ENCODE measurements around the gene PLXNB2. TPM values are rescaled to one million over a fixed set of nuclear protein-coding genes. Genes with fewer than 3 reads are reported as not detected.

The PLXNB2 gene
- polyA plus RNA-seq, 1 of the 3 experiments (the other 2 are of a cell fraction): 108 TPM

- peak; percentile 17 for DNase-seq
- TF ChIP-seq FOSL2 (IDR thresholded peaks at IDR 0.05; ENCODE audit: borderline replicate concordance, low read depth) (no peak), RAD21 (IDR thresholded peaks at IDR 0.05; ENCODE audit: low read length) (no peak), JUND (IDR thresholded peaks at IDR 0.05) (no peak), MAX (IDR thresholded peaks at IDR 0.05; ENCODE audit: low read depth) (no peak), SIN3A (IDR thresholded peaks at IDR 0.05; ENCODE audit: borderline replicate concordance, low read depth, low read length) (no peak), NRF1 (IDR thresholded peaks at IDR 0.05; ENCODE audit: low read depth, low read length) (no peak), GATA2 (CRISPR knock-in tag; IDR thresholded peaks at IDR 0.05) (no peak), REST (IDR thresholded peaks at IDR 0.05; ENCODE audit: low read depth, low read length) (no peak), USF1 (IDR thresholded peaks at IDR 0.05; ENCODE audit: borderline replicate concordance, low read depth) (no peak), RCOR1 (IDR thresholded peaks at IDR 0.05; ENCODE audit: low read length) (no peak), TEAD4 (IDR thresholded peaks at IDR 0.05; ENCODE audit: borderline replicate concordance, insufficient read depth) (no peak), ZBTB33 (IDR thresholded peaks at IDR 0.05; ENCODE audit: borderline replicate concordance, low read depth) (no peak), RXRA (IDR thresholded peaks at IDR 0.05; ENCODE audit: borderline replicate concordance, low read depth) (no peak), USF2 (IDR thresholded peaks at IDR 0.05; ENCODE audit: borderline replicate concordance, low read depth, low read length) (no peak)
- no peak overlapping the region for H3K4me2 ChIP-seq
- no peaks in the 10 kb centered on the region for H3K79me2 ChIP-seq (ENCODE audit: insufficient read depth)
- H3K27ac ChIP-seq (ENCODE audit: low read depth in 2 of 2, low read length in 1 of 2): no peak overlapping the region
- H3K27me3 ChIP-seq (ENCODE audit: insufficient read depth): no peaks in the 10 kb centered on the region
- H3K36me3 ChIP-seq (replicated peaks in 1 of 2; ENCODE audit: control insufficient read depth in 1 of 2, insufficient read depth in 2 of 2, low read length in 1 of 2): no peaks in the 10 kb centered on the region
- H3K4me1 ChIP-seq (ENCODE audit: control insufficient read depth in 1 of 2, insufficient read depth in 2 of 2, low read depth in 1 of 2, low read length in 1 of 2): no peaks in the 10 kb centered on the region
- WGBS (ENCODE audit: low lambda C conversion rate): 84% methylated on average over 12 of the region's 21 CpGs
- no peaks in the 10 kb centered on the region for H3K9me2 ChIP-seq
- no peaks in the 10 kb centered on the region for H3F3A ChIP-seq (replicated peaks; ENCODE audit: insufficient read depth)
- no peaks in the 10 kb centered on the region for H3K9me3 ChIP-seq
- CTCF ChIA-PET: interaction anchor here (0.6 to 2.0 kb wide), 2 partner anchors 42 to 54 kb away, joined by 5 to 6 read pairs; no protein-coding TSS in a partner anchor
- H2AFZ ChIP-seq (ENCODE audit: low read depth): no peak overlapping the region
- no peaks in the 10 kb centered on the region for H4K20me1 ChIP-seq (ENCODE audit: insufficient read depth)
- POLR2A ChIA-PET: no interaction called here
- no peak overlapping the region for H3K4me3 ChIP-seq (ENCODE audit: low read depth in 2 of 2, low read length in 1 of 2)
- no peak overlapping the region for H3K9ac ChIP-seq
Observed at GRCh38 chr22:50318698-50319411, 11.4 kb upstream of the PLXNB2 start.

Measured in SK-N-SH (cell line).